ENCODE results near the gene LMO7.

Gene LMO7

DNA sequence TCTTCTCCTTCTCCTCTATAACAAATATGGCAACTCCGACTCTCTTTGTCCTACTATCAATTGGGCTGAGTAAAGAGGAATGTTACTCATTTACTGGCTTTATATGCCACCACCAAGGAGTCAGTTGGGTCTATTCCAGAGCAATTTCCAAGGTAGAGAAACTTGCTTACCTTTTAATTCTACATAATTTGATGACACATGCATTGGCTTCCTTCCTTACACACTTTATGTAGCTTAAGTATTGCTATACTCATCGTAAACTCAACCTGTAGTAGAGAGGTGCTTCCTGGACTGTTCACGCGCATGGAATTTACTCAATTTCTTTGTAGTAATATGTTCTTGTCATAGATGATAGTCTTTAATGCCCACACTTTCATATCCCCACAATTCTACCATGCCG, 160.7 kb downstream of the LMO7 start:
- in situ Hi-C loops (cut with HindIII; ENCODE audit: low sequenced_read_pairs) = no loop called here

DNA sequence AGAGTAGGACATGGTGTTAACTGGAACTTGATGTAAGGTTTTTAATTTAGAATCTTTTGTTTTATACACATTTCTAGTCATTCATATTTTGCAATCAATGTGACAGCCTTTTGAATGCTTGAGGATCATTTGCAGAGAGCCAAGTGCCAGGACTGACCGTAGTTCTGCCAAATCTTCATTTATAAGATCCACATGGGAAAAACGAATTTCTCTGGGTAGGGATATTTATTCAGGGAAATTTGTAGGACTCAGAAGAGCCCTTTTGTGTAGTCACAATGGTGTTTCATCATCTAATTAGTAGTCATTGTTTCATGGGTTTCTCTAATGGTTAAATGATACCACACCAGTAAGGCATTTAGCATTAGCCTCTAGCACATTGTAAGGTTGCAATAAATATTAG, 161.1 kb downstream of the LMO7 start:
- in situ Hi-C loops (cut with HindIII; ENCODE audit: low sequenced_read_pairs) = no loop called here

DNA sequence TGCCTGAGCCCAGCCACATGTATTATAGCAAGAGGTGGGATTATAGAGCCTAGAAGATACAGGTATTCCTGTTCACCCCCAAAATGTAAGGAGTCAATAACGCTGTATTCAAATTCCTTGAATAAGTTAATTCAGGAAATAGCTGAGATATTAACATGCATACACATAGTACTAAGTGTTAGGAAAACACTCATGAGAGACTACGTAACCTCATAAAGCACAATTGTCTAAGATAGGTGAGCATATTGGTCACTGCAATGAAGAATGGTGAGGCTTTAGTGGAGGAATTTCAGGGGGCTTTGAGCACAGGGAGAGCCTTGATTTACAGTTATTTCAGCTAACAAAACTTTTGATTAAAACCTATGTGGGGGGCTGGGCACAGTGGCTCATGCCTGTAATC, 161.6 kb downstream of the LMO7 start:
- in situ Hi-C loops (cut with HindIII; ENCODE audit: low sequenced_read_pairs) = no loop called here

DNA sequence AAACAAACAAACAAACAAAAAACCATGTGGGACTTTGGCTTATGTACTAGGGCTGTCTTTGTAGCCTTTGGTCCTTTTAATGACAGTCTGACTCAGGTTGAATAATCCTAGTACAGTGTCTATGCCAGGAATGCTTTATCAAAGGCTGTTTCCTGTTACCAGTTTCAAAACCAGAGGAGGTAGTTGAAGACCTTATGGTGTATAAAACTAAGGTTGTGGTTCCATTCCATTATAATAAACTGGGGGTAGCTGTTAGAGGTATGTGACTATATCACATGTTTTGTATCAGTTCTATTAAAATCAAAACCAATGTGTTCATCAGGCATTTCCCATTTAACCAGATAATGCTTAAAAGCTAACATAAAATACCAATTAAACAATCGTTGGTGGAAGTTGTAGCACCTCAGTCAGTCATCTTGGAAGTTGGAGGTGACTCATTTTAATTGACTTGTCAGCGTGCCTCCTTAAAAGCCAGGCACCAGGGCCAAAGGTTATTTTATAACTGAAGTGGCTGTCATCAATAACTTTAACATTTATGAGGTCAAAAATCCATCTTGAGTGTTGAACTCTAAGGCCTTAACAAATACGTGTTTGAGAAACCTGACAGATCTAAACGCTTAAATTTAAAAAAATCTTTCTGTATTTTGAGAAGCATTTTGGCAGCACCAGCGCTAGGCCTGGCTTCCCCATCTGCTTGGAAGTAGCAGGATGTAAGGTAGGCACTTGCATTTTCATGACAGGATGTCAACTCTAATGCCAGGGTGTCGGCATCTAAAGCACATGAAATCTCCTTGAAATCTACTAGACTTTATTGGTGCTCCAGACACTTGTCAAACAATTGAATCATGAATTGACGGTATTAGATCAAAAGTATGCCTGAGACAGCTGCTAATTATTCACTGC, 162.5 kb downstream of the LMO7 start:
- in situ Hi-C loops (cut with HindIII; ENCODE audit: low sequenced_read_pairs) = no loop called here

DNA sequence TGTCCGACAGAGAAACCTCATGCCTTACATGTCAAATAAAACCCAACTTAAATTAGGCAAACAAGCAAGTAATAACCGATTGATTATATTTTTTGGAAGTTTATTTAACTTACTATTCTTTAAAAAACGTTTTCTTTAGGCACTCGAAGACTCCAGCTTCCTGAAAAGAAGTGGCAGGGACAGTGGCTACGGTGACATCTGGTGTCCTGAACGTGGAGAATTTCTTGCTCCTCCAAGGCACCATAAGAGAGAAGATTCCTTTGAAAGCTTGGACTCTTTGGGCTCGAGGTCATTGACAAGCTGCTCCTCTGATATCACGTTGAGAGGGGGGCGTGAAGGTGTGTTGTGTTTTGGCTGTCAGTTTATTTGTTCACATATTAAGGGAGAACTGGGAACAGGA, 164.4 kb downstream of the LMO7 start:
- in situ Hi-C loops (cut with HindIII; ENCODE audit: low sequenced_read_pairs) = no loop called here

DNA sequence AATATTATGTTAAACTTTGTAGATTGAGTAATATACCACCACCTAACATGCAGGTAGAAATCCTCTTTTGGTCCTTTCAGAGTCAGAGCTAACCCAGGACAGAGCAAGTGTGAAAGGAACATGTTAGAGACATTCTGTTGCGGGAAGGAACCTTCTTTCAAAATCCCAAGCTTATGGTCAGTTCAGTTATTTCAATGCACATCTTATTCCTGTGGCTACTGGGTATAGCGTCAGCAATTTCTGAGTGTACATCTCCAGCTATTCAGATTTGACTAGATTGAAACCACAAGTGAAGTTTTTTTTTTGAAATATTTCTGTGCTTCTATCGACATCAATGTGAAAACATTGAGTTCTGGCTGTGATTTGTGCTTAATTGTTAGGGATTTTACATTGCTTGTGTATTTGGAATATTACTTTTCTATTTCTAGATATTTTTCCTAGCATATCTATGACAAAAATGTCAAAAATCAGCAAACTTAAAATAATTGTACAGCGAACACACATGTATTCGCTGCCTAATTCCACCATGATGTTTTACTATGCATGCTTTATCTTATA, 165.3 kb downstream of the LMO7 start:
- in situ Hi-C loops (cut with HindIII; ENCODE audit: low sequenced_read_pairs) = no loop called here

DNA sequence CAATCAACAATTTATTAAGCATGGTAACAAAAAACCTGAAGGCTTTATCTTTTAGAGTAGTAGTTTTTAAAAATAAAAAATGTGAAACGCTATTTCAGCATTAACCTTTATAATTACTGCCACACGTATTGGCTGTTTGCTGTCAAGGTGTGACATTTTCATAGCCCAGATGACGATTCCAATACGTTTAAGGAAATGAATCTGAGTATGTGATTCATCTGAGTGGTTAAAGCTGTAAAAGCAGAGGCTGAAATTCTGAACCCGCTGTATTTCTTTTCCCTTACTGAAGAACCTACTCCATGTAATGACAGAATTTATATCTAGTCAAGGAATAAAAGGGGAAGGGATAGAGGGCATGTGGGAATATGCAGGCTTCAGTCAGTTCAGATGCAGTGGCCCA, 166.0 kb downstream of the LMO7 start:
- in situ Hi-C loops (cut with HindIII; ENCODE audit: low sequenced_read_pairs) = no loop called here

DNA sequence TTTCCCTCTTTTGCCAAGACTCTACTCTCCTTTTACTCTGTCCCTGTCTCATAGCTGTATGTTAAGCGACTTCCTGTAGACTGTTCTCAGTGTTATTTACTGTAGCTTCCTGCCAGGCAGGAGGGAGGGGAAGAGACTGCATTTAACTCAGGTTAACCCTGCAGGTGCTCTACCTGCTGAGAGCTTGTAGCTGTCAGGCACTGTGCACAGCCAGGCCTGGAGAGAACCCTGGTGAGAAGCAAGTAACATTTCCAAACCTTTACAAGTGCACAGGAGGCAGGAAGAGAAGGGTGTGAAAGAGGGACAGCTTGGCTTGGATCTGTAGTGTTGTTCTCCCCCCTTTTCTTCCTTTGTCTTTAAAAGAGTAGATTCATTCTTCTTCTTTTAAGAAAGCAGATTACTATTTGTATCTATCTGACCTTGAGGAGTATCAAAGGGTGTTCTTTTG, 167.1 kb downstream of the LMO7 start:
- in situ Hi-C loops (cut with HindIII; ENCODE audit: low sequenced_read_pairs) = no loop called here

DNA sequence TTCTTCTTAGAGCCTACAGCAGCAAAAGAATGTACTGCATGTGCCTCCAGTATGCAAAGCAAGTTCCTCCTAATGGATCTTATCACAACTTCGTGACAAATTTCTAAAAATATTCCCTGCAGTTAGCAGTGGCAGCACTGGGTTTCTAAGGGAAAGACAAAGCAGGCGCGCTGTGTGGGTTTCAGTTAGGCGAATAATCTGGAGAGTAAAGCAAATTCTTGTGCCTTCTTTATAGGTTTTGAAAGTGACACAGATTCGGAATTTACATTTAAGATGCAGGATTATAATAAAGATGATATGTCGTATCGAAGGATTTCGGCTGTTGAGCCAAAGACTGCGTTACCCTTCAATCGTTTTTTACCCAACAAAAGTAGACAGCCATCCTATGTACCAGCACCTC, 167.9 kb downstream of the LMO7 start:
- in situ Hi-C loops (cut with HindIII; ENCODE audit: low sequenced_read_pairs) = no loop called here

DNA sequence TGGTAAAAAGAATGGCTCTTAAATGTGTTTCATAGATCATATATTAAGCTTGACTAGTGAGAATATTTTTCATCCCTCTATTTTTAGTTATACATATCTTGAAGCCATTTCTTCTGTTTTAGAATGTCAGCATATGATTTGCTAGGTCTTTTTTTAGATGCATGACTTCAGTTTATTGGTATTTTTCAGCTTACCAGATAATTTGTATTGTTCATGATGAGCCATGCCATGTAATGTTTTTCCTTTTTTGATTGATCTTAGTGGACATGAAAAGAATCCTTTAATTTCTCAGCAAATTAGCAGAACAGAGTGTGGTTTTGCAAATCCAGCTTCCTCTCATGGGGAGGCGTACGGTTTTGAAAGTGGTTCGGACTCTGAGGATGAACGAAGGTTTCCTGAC, 168.5 kb downstream of the LMO7 start:
- in situ Hi-C loops (cut with HindIII; ENCODE audit: low sequenced_read_pairs) = no loop called here

DNA sequence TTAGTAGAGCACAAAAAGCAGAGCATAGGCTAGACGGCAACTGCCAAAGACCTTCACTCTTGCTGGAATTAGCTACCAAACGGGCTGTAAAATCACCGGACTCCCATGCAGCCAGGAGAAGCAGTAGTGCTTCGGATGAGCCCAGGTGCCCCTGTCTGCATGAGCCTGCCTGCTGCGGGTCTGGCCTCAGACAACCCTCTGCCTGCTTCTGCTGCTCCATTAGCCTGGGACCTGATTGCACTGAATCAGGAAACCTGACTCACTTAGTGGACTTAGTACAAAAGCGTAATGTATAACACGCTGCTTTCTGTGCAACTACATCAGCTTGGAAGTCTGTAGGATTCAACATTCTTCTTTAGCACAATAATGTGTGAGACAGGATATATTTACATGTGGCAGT, 170.0 kb downstream of the LMO7 start:
- in situ Hi-C loops (cut with HindIII; ENCODE audit: low sequenced_read_pairs) = no loop called here

DNA sequence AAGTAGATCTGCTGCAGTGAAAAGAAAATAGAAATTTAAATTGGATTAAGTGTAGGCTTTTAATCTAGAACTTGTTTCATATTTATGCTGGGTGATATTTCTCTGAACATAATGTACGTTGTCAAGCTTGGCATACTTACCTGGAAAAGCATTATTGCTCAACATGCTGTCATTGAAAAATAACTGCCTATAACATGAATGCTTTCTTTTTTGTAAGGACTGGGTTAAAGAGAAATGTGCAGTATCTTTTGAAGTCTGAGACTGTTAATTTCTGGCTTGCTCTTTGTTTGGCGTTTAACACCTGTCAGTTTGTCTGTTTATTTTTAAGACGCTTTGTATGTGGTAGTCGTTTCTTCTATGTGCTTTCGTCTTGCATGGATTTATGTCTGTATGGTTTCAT, 175.2 kb downstream of the LMO7 start:
- in situ Hi-C loops (cut with HindIII; ENCODE audit: low sequenced_read_pairs) = no loop called here

DNA sequence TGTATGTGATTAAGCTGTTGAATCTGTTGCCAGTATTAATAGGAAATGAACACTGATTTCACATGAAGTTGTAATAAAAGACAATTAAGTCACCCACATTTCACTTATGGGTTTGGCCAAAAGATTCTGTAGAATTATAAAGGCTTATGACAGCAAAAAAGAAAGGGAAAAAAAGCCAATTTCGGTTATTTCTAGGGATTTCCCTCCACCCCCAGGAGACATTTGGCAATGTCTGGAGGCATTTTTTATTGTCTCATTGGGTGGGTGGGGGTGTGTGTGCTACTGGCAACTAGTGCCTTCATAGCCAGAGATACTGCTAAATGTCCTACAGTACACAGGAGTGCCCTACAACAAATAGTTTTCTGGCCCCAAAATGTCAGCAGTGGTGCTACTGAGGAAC, 175.7 kb downstream of the LMO7 start:
- in situ Hi-C loops (cut with HindIII; ENCODE audit: low sequenced_read_pairs) = no loop called here

DNA sequence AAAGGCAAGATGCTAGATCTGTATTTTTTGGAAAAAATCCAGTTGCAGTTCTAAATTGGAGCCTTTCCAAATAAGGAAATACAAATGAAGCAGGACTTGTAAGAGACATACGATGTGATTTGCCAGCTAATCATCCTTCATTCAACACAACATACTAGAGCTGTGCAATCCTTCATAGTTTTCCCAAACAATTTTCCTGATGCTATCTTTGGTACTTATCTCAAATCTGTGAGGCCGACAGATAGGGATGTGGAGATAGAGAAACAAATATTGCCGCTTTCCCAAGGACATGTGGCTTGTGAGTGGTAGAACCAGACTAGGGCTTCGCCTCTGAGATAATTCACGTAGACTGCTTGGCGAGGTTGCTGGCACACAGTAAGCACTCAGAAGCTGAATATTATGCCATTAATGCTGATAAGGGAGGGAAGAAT, 176.6 kb downstream of the LMO7 start:
- in situ Hi-C loops (cut with HindIII; ENCODE audit: low sequenced_read_pairs) = no loop called here

DNA sequence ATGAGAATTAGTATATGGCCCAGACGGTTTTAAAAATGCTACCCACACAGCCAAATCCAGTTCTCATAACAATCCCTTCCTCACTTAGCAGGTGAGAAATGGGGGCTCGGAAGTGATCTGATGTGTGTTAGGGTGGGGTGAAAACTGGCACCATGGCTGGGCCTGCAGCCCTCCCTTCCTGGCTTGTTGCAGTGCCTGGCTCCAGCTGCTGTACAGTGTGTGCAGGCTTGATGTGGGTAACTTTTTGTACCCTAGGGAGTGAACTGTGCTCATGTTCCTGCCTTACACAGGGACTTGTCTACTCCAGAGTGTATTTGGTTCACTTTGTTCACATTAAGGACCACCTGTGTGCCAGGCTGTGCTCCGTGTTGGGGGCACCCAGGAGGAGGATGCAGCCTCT, 177.2 kb downstream of the LMO7 start:
- in situ Hi-C loops (cut with HindIII; ENCODE audit: low sequenced_read_pairs) = no loop called here

DNA sequence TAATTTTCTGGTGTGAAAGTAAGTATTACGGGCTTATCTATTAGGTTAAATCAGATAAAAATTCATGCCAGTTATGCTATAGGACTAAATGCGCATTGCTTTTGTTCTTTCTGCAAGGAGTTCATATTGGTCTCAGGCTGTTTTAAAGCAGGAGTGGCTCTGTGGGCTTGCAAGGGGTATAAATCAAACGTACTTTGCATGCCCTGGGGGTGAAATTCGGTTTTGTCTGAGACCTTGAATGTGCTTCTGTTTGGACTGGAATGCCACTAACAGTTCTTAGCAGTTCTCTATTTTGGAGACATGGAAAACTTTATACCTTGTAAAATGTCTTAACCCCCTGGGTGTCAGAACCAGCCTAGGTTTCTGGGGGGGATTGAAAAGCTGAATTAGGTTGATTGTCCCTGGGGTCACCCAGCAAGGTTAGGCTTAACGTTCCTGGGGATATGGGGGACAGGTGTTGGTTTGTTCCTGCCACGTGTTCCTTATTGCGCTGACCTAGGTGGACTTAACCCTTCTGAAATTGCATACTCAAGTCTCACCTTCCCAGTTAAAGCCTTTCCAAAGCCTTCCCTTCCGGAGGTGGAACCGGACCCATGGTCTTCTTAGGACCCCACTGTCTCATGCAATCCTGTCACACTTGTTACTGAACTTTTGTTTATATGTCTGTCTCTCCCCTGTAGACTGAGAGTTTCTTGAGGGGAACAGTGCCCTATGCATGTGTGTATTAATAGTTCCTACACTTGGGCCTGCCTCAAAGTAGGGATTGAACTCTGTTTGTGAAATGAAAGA, 182.2 kb downstream of the LMO7 start:
- in situ Hi-C loops (cut with HindIII; ENCODE audit: low sequenced_read_pairs) = no loop called here

DNA sequence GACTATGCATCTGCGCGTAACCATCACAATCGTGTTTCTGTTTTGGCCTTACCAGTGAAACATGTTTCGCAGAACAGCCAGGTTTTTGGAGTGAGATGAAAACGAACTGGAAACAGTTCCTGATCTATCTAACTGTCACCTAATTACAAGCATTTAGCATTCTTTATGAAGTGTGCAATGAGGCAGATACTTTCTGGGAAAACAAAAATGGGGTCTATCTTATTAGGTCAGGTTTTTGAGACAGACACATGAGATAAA, 182.8 kb downstream of the LMO7 start:
- in situ Hi-C loops (cut with HindIII; ENCODE audit: low sequenced_read_pairs) = no loop called here

DNA sequence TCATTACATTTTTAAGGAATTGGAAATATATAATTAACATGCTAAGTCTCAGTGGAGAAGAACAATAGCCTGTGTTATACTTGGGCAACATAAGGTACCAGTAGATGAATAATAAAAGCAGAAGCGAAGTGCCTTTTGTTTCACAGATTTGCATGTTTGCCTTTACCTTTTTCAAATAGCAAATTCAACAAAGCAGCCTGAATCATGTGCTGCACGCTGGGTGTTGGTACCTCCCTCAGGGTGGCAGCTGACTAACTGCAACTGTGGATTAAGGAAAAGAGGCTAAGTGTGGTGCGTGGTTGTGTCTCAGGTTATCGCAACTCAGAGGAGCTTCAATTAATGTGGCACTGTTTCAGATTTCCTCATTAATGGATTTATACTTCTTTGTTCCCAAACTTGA, 189.0 kb downstream of the LMO7 start:
- in situ Hi-C loops (cut with HindIII; ENCODE audit: low sequenced_read_pairs) = no loop called here

DNA sequence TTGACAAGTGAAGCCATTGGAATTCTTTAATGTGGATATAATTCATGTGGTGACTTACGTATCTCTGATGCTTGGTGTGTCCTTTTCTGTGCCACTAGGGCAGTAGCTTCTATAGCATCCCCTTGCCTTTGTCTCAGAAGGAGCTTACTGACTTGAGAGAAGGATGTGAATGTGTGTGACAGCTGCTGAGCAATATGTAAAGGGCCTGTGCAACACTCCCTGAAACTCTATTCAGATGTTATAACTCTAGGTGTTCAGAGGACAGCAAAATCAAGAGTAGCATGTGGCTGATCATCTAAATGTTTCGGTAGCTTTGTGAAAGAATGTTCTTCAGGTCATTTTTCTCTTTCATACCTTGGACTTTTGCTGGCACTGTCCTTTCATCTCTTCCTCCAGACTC, 189.5 kb downstream of the LMO7 start:
- in situ Hi-C loops (cut with HindIII; ENCODE audit: low sequenced_read_pairs) = no loop called here

DNA sequence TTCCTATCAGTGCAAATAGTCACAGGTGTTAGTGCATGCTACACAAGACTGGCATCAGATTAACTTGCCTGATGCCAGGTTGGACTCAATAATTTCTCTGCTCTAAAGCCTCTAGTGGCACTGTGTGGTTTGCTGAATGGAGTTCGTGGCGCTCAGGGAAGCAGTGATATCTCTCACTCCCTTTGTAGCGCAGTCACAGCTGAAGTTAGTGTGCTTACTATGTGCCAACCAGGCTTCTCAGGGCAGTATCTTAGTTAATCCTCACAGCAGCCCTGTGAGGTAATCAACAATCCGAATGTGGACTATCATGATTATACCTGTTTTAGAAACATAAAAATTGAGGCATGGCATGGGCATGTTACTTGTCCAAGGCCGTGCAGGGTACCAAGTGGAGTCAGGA, 190.3 kb downstream of the LMO7 start:
- in situ Hi-C loops (cut with HindIII; ENCODE audit: low sequenced_read_pairs) = no loop called here

DNA sequence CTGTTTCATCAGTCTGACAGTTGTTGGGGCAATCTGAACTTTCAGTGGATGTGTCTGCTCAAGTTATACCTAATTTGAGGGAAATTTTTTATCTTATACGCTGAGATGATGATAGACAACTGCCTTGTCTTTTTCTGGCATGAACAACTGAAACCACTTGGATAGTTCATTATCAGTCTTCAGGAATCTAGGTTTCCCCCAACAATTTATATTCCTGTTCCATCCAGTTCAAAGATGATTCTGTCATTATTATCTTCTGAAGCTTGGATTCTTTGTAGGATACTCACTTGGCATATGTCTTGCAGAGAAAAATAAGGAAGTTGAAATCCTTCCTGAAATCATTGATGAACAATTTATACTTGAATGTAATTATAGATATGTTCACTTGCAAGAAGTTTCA, 193.7 kb downstream of the LMO7 start:
- in situ Hi-C loops (cut with HindIII; ENCODE audit: low sequenced_read_pairs) = no loop called here

DNA sequence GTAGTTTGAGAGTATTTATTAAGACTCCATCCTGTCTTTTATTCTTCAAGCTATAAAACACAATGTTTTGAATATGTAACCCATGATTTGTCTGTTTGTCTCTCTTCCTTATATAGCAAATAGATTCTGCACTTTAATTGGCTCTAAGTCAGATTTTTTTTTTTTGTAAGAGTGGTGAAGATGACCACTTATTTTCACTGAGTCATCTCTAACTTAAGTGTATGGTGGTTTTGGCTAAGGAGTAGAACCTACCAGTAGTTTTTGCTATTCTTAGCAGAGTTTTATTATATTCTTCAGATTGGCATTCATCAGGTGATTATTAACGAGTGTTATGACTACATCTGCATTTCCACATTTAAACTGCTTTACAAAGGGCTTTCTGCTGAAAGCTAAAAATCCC, 194.7 kb downstream of the LMO7 start:
- in situ Hi-C loops (cut with HindIII; ENCODE audit: low sequenced_read_pairs) = no loop called here
